GM19099 (cell line): ENCODE measurements around the gene TMEM222.
A peak's percentile ranks its signal among the peaks of the same experiment; 100 is the strongest.

ENCODE experiments used
- POLR2A ChIP-seq: IDR thresholded peaks from 3 replicates; pipeline ENCODE4 v1.6.1; 2011; ENCODE audit warnings: low read depth; ENCODE audit not compliant: insufficient read length; ENCODE audit errors: extremely low read depth

The TMEM222 gene

GRCh38 chr1:27360159-27361043 is 38.4 kb downstream of the TMEM222 start:
- no peak for TF ChIP-seq POLR2A

- no peak for TF ChIP-seq POLR2A
Observed at GRCh38 chr1:27361044-27361402, 39.1 kb downstream of the TMEM222 start.

- no peak for TF ChIP-seq POLR2A
Observed at GRCh38 chr1:27361553-27361952, 39.6 kb downstream of the TMEM222 start.

- TF ChIP-seq POLR2A = no peak
Observed at GRCh38 chr1:27363766-27364695, 42.1 kb downstream of the TMEM222 start.

GRCh38 chr1:27364696-27365371 is 42.9 kb downstream of the TMEM222 start:
- TF ChIP-seq POLR2A = no peak

- TF ChIP-seq POLR2A = peak; percentile 37
Observed at GRCh38 chr1:27365372-27366112, 43.6 kb downstream of the TMEM222 start.

- no peak for TF ChIP-seq POLR2A
Observed at GRCh38 chr1:27366113-27366410, 44.1 kb downstream of the TMEM222 start.

GRCh38 chr1:27366411-27367159 is 44.6 kb downstream of the TMEM222 start, which contains the start of gene MAP3K6:
Gene MAP3K6 (minus strand): TSS chr1:27366961. CDS start chr1:27366597, 364 bp downstream.
- no peak for TF ChIP-seq POLR2A

GRCh38 chr1:27367160-27367650 is 45.2 kb downstream of the TMEM222 start:
- no peak for TF ChIP-seq POLR2A

GRCh38 chr1:27368869-27369582 is 47.1 kb downstream of the TMEM222 start:
- TF ChIP-seq POLR2A = no peak

GRCh38 chr1:27372022-27372807 is 50.3 kb downstream of the TMEM222 start:
- no peak for TF ChIP-seq POLR2A
